GM18505 (cell line): ENCODE results near the gene CHRM2.

ENCODE experiments used
- ATAC-seq: cut with Tn5 transposase; IDR thresholded peaks from one replicate; pipeline ENCODE4 v1.9.1; 2021; ENCODE audit not compliant: unreplicated experiment
- POLR2A ChIP-seq: IDR thresholded peaks from 4 replicates; pipeline ENCODE4 v1.6.1; 2011; ENCODE audit warnings: borderline replicate concordance; ENCODE audit not compliant: insufficient read depth, insufficient read length; ENCODE audit errors: extremely low read depth

Gene CHRM2

DNA sequence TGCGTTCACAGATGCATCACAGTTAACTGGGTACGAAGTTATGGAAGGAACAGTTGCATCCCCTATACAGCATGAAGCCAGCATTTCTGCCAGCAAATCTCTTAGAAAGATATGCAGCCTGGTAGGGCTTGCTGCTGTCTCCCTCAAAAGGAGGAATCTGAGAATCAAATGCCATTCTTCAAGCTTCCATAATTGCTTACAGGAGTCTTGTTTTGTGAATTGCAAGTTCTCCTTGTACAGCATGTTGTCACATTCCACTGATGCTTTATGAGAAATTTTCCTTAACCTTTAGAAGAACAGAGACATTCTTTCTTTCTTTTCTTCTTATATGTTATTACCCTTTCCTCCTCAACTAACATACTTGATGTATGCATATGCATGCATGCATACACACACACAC, 134.6 kb downstream of the CHRM2 start:
- TF ChIP-seq POLR2A: no peak
- ATAC-seq: no peak

DNA sequence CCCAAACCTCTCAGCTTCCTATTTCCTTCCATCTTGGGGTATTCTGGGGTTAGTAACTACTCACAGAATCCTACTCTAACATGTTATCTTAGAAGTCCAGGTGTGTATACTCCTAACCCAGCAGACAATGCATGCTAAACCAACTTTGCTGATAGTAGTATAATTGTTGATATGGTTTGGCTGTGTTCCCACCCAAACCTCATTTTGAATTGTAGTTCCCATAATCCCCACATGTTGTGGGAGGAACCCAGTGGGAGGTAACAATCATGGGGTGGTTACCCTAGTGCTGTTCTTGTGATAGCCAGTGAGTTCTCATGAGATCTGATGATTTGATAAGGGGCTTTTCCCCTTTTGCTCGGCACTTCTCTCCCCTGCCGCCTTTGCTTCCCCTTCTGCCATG, 135.1 kb downstream of the CHRM2 start:
- no peak for ATAC-seq
- TF ChIP-seq POLR2A: no peak

- no peak for ATAC-seq
- TF ChIP-seq POLR2A: no peak
Measured at GRCh38 chr7:137005873-137006272, 137.4 kb downstream of the CHRM2 start.

DNA sequence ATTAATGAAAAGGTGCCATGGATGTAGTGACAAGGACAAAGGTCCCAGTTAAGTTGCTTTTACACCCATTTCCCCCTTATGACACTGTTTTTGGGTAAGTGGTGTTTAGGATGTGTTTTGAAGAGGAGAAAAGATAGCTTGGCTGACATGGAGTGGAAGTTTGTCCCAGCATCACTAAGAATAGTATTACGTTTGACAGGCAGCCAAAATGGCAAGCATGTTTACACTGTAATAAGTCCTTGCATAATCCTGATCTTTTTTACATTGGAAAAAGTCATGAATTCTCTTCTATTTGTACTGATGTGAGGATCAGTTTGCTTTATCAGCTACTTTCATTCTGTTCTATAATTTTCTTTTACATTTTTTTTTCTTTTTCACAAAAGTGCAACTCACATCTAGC, 137.8 kb downstream of the CHRM2 start:
- no peak for ATAC-seq
- no peak for TF ChIP-seq POLR2A

GRCh38 chr7:137007001-137007694, 138.7 kb downstream of the CHRM2 start:
- no peak for ATAC-seq
- no peak for TF ChIP-seq POLR2A

DNA sequence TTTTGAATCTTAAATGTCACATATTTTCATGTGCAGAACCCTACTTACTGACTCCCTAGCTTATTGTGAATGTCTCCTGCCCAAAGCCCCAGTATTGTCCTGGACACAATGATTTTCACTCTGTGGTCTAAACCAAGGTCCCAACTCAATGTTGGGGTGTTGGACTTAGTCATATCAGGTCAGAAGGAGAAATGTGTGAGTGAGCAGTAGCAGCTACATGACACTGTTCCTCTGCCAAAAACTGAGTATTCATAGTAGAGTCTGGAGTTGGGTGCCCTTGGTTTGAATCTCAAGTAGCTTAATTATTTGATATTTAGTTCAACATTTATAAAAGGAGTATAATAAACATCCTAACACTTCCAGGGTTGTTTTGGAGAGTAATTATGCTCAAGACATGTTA, 141.0 kb downstream of the CHRM2 start:
- TF ChIP-seq POLR2A: no peak
- ATAC-seq: no peak

DNA sequence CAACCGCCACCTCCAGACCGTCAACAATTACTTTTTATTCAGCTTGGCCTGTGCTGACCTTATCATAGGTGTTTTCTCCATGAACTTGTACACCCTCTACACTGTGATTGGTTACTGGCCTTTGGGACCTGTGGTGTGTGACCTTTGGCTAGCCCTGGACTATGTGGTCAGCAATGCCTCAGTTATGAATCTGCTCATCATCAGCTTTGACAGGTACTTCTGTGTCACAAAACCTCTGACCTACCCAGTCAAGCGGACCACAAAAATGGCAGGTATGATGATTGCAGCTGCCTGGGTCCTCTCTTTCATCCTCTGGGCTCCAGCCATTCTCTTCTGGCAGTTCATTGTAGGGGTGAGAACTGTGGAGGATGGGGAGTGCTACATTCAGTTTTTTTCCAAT, 146.6 kb downstream of the CHRM2 start:
- ATAC-seq: no peak
- TF ChIP-seq POLR2A: no peak

- TF ChIP-seq POLR2A: no peak
- ATAC-seq: no peak
Measured at GRCh38 chr7:137017221-137017620, 148.8 kb downstream of the CHRM2 start.

GRCh38 chr7:137018468-137018867, 150.0 kb downstream of the CHRM2 start:
- no peak for TF ChIP-seq POLR2A
- ATAC-seq: no peak

DNA sequence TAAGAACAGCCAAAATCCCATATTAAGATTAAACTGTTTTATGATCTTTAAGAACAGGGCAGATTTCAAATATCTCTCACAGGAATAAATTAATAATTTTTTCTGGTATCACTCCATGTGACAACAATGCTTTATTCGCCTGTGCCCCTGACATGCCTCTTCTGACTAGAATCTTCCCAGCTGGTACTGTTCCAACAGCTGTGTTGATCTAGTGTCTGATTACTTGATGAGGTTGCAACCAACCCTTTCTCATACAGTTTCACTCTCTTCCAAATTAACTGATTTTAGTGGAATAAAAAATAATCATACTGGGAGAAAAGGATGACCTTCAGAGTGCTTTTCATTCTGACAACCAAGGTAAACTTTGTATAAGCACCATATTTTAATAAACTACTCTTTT, 151.9 kb downstream of the CHRM2 start:
- ATAC-seq: no peak

GRCh38 chr7:137025469-137026175, 157.2 kb downstream of the CHRM2 start:
- no peak for ATAC-seq
- no peak for TF ChIP-seq POLR2A

More for the DNA sequence above, 151.9 kb downstream of the CHRM2 start:
- TF ChIP-seq POLR2A: no peak

- no peak for TF ChIP-seq POLR2A
- no peak for ATAC-seq
Measured at GRCh38 chr7:137026176-137026500, 157.7 kb downstream of the CHRM2 start.

DNA sequence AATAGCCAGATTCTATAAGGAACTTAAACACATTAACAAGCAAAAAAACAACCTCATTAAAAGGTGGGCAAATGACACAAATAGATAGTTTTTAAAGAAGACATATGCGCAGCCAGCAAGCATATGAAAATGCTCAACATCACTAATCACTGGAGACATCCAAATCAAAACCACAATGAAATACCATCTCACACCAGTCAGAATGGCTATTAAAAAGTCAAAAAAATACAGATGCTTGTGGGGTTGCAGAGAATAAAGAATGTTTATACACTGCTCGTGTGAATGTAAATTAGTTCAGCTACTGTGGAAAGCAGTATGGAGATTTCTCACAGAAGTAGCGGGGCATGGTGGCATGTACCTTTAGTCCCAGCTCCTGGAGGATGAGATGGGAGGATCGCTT, 164.0 kb downstream of the CHRM2 start:
- TF ChIP-seq POLR2A: no peak
- ATAC-seq: no peak

DNA sequence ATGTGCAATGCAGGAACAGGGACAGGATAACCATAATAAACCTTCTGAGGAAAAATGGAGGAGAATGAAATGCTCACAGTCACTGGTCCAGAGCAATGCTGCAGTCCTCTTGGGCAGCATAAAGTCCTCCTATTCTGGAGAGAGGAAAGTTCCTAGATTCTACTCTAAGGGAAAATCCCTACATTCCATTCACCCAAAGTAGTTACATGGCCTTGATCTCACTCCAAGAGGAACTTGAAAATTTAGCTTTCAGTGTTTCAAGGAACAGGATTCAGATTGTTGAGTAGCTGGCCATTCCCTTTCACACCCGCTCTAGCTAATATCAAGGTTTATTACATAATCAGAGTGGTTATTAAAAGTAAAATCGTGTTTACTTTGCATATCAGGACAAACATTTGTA, 168.3 kb downstream of the CHRM2 start:
- no peak for TF ChIP-seq POLR2A
- ATAC-seq: no peak
